H1 (cell line): Measurements from ENCODE around the gene ZMIZ1. TPM values are rescaled to one million over a fixed set of nuclear protein-coding genes. Genes with fewer than 3 reads are reported as not detected.

ENCODE experiments used
- CTCF ChIA-PET: fragments of 300-600 bp; sonication (Branson Sonifier 250); formaldehyde crosslinking; loops from one replicate; lab custom pipeline; 2021; ENCODE audit not compliant: partially characterized antibody; lab: Charles Lee
- POLR2A ChIA-PET: fragments of 300-600 bp; sonication (Branson Sonifier 250); formaldehyde crosslinking; loops from one replicate; lab custom pipeline; 2021; ENCODE audit warnings: inconsistent platforms; ENCODE audit not compliant: partially characterized antibody; lab: Charles Lee
- DNase-seq, 2 experiments: peaks; one replicate each; pipeline versions ENCODE4 v3.0.0 to v3.0.0-alpha.2; 2010 to 2022; ENCODE audit warnings: low spot score in 2 of 2, low read depth in 1 of 2, mixed read lengths in 1 of 2
- FAIRE-seq: peaks from 2 replicates; lab custom pipeline; 2011; peaks lifted over from hg19 to GRCh38; lab: Jason Lieb, UNC
- H2AFZ ChIP-seq: 2 replicates; pipeline ENCODE4 v1.8.1; 2012; ENCODE audit warnings: low read length, inconsistent platforms
- H2AK5ac ChIP-seq: 2 replicates; pipeline ENCODE4 v1.6.1; 2013; ENCODE audit warnings: low read depth, low read length
- H2BK120ac ChIP-seq: replicated peaks from 2 replicates; pipeline ENCODE3; 2013; ENCODE audit warnings: low read depth, low read length, inconsistent platforms
- H2BK12ac ChIP-seq: 2 replicates; pipeline ENCODE4 v1.6.1; 2013; ENCODE audit warnings: low read depth, low read length
- H2BK15ac ChIP-seq: 2 replicates; pipeline ENCODE4 v1.6.1; 2013; ENCODE audit warnings: low read length
- H2BK20ac ChIP-seq: 2 replicates; pipeline ENCODE4 v1.6.1; 2013; ENCODE audit warnings: low read length
- H2BK5ac ChIP-seq: 2 replicates; pipeline ENCODE4 v1.6.1; 2013; ENCODE audit warnings: low read depth, low read length
- H3K14ac ChIP-seq: 2 replicates; pipeline ENCODE4 v1.6.1; 2013; ENCODE audit warnings: inconsistent platforms; ENCODE audit not compliant: insufficient read length
- H3K18ac ChIP-seq: 2 replicates; pipeline ENCODE4 v1.6.1; 2013; ENCODE audit warnings: low read length; ENCODE audit errors: extremely low read depth
- H3K23ac ChIP-seq: 2 replicates; pipeline ENCODE4 v1.6.1; 2013; ENCODE audit warnings: inconsistent platforms; ENCODE audit not compliant: insufficient read length
- H3K23me2 ChIP-seq: 2 replicates; pipeline ENCODE4 v1.6.1; 2013; ENCODE audit warnings: low read depth, low read length
- H3K27ac ChIP-seq: 2 replicates; pipeline ENCODE4 v1.6.1; 2011; ENCODE audit warnings: low read depth, low read length, inconsistent platforms
- H3K27me3 ChIP-seq, 4 experiments: replicated peaks in 1 of 4; 1 replicate in 1 of 4; 2 replicates in 3 of 4; pipeline versions ENCODE4 v1.6.1 to v1.8.1; 2011 to 2013; ENCODE audit warnings: low read length in 3 of 4, mild to moderate bottlenecking in 3 of 4, inconsistent platforms in 2 of 4, mixed read lengths in 2 of 4, moderate library complexity in 1 of 4; ENCODE audit not compliant: control insufficient read depth in 3 of 4, insufficient read depth in 3 of 4; ENCODE audit errors: extremely low read depth in 1 of 4
- H3K36me3 ChIP-seq, 4 experiments: 2 replicates each; pipeline versions ENCODE4 v1.6.1 to v1.8.1; 2011 to 2013; ENCODE audit warnings: mild to moderate bottlenecking in 4 of 4, low read length in 3 of 4, moderate library complexity in 2 of 4, control low read depth in 1 of 4, inconsistent platforms in 1 of 4; ENCODE audit not compliant: insufficient read depth in 4 of 4, control insufficient read depth in 2 of 4
- H3K4ac ChIP-seq: replicated peaks from 2 replicates; pipeline ENCODE3; 2013; ENCODE audit warnings: low read length, low read depth, mixed read lengths, inconsistent platforms; ENCODE audit not compliant: insufficient read length
- H3K4me1 ChIP-seq, 4 experiments: replicated peaks in 1 of 4; 1 replicate in 1 of 4; 2 replicates in 3 of 4; pipeline versions ENCODE4 v1.6.1 to v1.8.1; 2011 to 2013; ENCODE audit warnings: low read length in 3 of 4, inconsistent platforms in 2 of 4, mixed read lengths in 1 of 4; ENCODE audit not compliant: insufficient read depth in 4 of 4, control insufficient read depth in 3 of 4
- H3K4me2 ChIP-seq, 2 experiments: 2 replicates each; pipeline versions ENCODE4 v1.6.1 to v1.8.1; 2011 to 2013; ENCODE audit warnings: low read depth in 2 of 2, low read length in 2 of 2, control low read depth in 1 of 2, inconsistent platforms in 1 of 2, mild to moderate bottlenecking in 1 of 2; ENCODE audit not compliant: insufficient read depth in 1 of 2
- H3K4me3 ChIP-seq, 4 experiments: fragments of 200-600, 300-600 bp in 1 of 4; sonication (generic), shearing (Covaris generic), sonication (Bioruptor Twin) in 1 of 4; 2 replicates each; pipeline versions ENCODE4 v1.5.1 to v1.8.1; 2011 to 2016; ENCODE audit warnings: low read length in 4 of 4, low read depth in 3 of 4, control low read depth in 2 of 4, inconsistent platforms in 2 of 4, mild to moderate bottlenecking in 2 of 4, mixed read lengths in 1 of 4, moderate library complexity in 1 of 4; ENCODE audit not compliant: insufficient read depth in 2 of 4; ENCODE audit errors: extremely low read depth in 1 of 4
- H3K56ac ChIP-seq: replicated peaks from 2 replicates; pipeline ENCODE3; 2013; ENCODE audit warnings: low read depth, mild to moderate bottlenecking, mixed read lengths, low read length, inconsistent platforms; ENCODE audit not compliant: insufficient read length
- H3K79me1 ChIP-seq: 2 replicates; pipeline ENCODE4 v1.6.1; 2013; ENCODE audit warnings: low read depth, low read length, control low read depth
- H3K79me2 ChIP-seq, 2 experiments: 2 replicates each; pipeline versions ENCODE4 v1.6.1 to v1.8.1; 2012 to 2013; ENCODE audit warnings: low read length in 2 of 2, mild to moderate bottlenecking in 2 of 2, inconsistent platforms in 1 of 2; ENCODE audit not compliant: insufficient read depth in 2 of 2, control insufficient read depth in 1 of 2
- H3K9ac ChIP-seq, 4 experiments: replicated peaks in 1 of 4; 1 replicate in 1 of 4; 2 replicates in 3 of 4; pipeline versions ENCODE4 v1.6.1 to v1.8.1; 2011 to 2013; ENCODE audit warnings: low read depth in 3 of 4, low read length in 3 of 4, control low read depth in 2 of 4, mild to moderate bottlenecking in 2 of 4, moderate library complexity in 2 of 4, inconsistent platforms in 1 of 4; ENCODE audit errors: extremely low read depth in 1 of 4
- H3K9me3 ChIP-seq, 2 experiments: 2 replicates each; pipeline versions ENCODE4 v1.6.1 to v1.8.1; 2012 to 2013; ENCODE audit warnings: mild to moderate bottlenecking in 2 of 2, moderate library complexity in 2 of 2, control low read depth in 1 of 2, inconsistent platforms in 1 of 2, low read depth in 1 of 2, low read length in 1 of 2, mixed read lengths in 1 of 2; ENCODE audit not compliant: insufficient read depth in 2 of 2
- H4K20me1 ChIP-seq, 2 experiments: replicated peaks in 1 of 2; 2 replicates each; pipeline versions ENCODE3 to v1.8.1; 2011 to 2013; ENCODE audit warnings: inconsistent platforms in 2 of 2, low read length in 2 of 2, mild to moderate bottlenecking in 1 of 2; ENCODE audit not compliant: insufficient read depth in 2 of 2, control insufficient read depth in 1 of 2
- H4K5ac ChIP-seq: 2 replicates; pipeline ENCODE4 v1.6.1; 2013; ENCODE audit warnings: low read length, low read depth, mixed read lengths, inconsistent platforms; ENCODE audit not compliant: insufficient read length
- H4K8ac ChIP-seq: 2 replicates; pipeline ENCODE4 v1.8.0; 2013; ENCODE audit warnings: mild to moderate bottlenecking, moderate library complexity, low read length, inconsistent platforms; ENCODE audit not compliant: insufficient read depth; ENCODE audit errors: extremely low read depth
- H4K91ac ChIP-seq: replicated peaks from 2 replicates; pipeline ENCODE3; 2013; ENCODE audit warnings: low read length, mixed read lengths, inconsistent platforms; ENCODE audit not compliant: insufficient read length
- EZH2 ChIP-seq: fragments of 200-600 bp; sonication (generic); IDR thresholded peaks from 2 replicates; pipeline ENCODE4 v1.7.1; 2012; ENCODE audit warnings: low read depth, mild to moderate bottlenecking, moderate library complexity, low read length, inconsistent platforms; ENCODE audit not compliant: severe bottlenecking
- JUN ChIP-seq: IDR thresholded peaks from 2 replicates; pipeline ENCODE4 v1.6.1; 2011; ENCODE audit warnings: low read depth, mild to moderate bottlenecking, improper control_type of control experiment, low read length
- WGBS, 2 experiments: shearing (Covaris generic) in 1 of 2; methylation state at CpG; one replicate each; pipeline versions ENCODE4 v1.1.6 to v1.1.7; 2013 to 2015; ENCODE audit warnings: low lambda C conversion rate in 2 of 2, mixed read lengths in 2 of 2, inconsistent platforms in 1 of 2, low coverage in 1 of 2, missing lambda C conversion rate in 1 of 2; ENCODE audit not compliant: insufficient replicate concordance in 2 of 2, insufficient coverage in 1 of 2, insufficient read length in 1 of 2; ENCODE audit errors: extremely low coverage in 1 of 2, missing lambda C conversion rate in 1 of 2; 5-methylcytosine and 5-hydroxymethylcytosine counted together
- polyA plus RNA-seq, 7 experiments: library from polyadenylated mRNA; depleted of rRNA in 3 of 7; stranded (reverse) in 5 of 7; unstranded in 2 of 7; fragments of >200 nt in 5 of 7; fragments of 200-250 nt in 2 of 7; gene quantifications; 1 replicate in 5 of 7; 2 replicates in 1 of 7; 4 replicates in 1 of 7; pipeline versions ENCODE4 v1.2.1 to v1.2.3, GENCODE V29; 2011 to 2013; ENCODE audit warnings: missing spikeins in 2 of 7, mixed read lengths in 2 of 7
- total RNA-seq: library from RNA; stranded (reverse); fragmentation: NEBNext Ultra II Directional; extraction: Animal tissue kit (Norgen Biotek cat#: 25700); gene quantifications from 2 replicates; pipeline ENCODE4 v1.2.1, GENCODE V29; 2021

The ZMIZ1 gene
- total and polyA plus RNA-seq, 2 of the 8 experiments (the other 6 are each of a cell fraction or from before 2014, with no cell fraction given), result 8.1 to 28.0 TPM

GRCh38 chr10:79059859-79060379 lies 8.8 kb upstream of the ZMIZ1 start:
- no peak overlapping the region for H4K8ac ChIP-seq
- H3K23ac ChIP-seq, result no peak overlapping the region
- no peak overlapping the region for H3K56ac ChIP-seq
- no peak overlapping the region for H2AFZ ChIP-seq
- TF ChIP-seq EZH2 (no peak), JUN (no peak)
- H2BK12ac ChIP-seq, result no peak overlapping the region
- no peak overlapping the region for H4K91ac ChIP-seq
- no peak overlapping the region for H4K5ac ChIP-seq
- peaks cover 0 to 16% (median 6%) of the 10 kb centered on the region in 4 experiments; a peak in 5 of 7 replicates for H3K4me1 ChIP-seq
- H2AK5ac ChIP-seq, result no peak overlapping the region
- ChIA-PET POLR2A (interaction anchor here (1.7 kb wide), 1 partner anchor 8 kb away, joined by 3 read pairs; no protein-coding TSS in a partner anchor), CTCF (interaction anchor here (1.0 to 1.6 kb wide), 4 partner anchors 8 to 72 kb away, joined by 3 to 4 read pairs (median 4); partner anchors contain the start of gene ZMIZ1)
- H3K79me2 ChIP-seq, result no peaks in the 10 kb centered on the region
- no peaks in the 10 kb centered on the region for H3K9me3 ChIP-seq
- 89% methylated on average over 11 of the region's 11 CpGs; no CpG with 5 or more reads in 1 of the 2 experiments for whole genome bisulfite sequencing, 2 experiments
- no peak for FAIRE-seq
- H3K18ac ChIP-seq, result no peak overlapping the region
- H3K79me1 ChIP-seq, result no peaks in the 10 kb centered on the region
- no peak overlapping the region for H3K14ac ChIP-seq
- H2BK15ac ChIP-seq, result no peak overlapping the region
- no peak overlapping the region for H2BK20ac ChIP-seq
- H3K4me2 ChIP-seq, result no peak overlapping the region
- H3K27ac ChIP-seq, result no peak overlapping the region
- no peak overlapping the region for H2BK5ac ChIP-seq
- no peaks in the 10 kb centered on the region for H3K23me2 ChIP-seq
- H3K9ac ChIP-seq, result no peak overlapping the region
- H3K36me3 ChIP-seq, result no peaks in the 10 kb centered on the region
- DNase-seq, result no peak
- peaks cover 0 to 12% (median 0%) of the 10 kb centered on the region in 4 experiments; a peak in 2 of 7 replicates for H3K27me3 ChIP-seq
- H4K20me1 ChIP-seq, result no peaks in the 10 kb centered on the region
- H3K4me3 ChIP-seq, result no peak overlapping the region
- H2BK120ac ChIP-seq, result no peak overlapping the region
- no peak overlapping the region for H3K4ac ChIP-seq
